ENCODE results near the gene EFS.

DNA sequence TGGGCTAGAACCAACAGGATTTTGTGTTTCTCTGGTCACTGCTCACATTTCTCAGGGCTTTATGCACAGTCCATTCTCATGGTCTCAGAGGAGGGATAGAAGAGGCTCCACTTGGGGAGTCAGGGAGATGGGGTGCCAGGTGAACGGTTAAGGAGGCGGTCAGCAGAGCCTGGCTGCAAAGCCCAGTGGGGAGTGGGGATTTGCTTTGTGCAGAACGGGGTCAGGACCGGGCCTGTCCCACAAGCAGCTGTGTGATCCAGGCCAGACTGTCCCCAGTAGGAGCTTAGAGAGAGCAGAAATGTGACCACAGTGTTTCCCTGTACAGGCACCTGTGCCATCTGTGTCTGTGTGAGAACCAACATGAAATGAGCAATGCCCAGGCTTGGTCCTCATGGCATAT, 16.0 kb upstream of the EFS start:
- TF ChIP-seq, protein P1, sequence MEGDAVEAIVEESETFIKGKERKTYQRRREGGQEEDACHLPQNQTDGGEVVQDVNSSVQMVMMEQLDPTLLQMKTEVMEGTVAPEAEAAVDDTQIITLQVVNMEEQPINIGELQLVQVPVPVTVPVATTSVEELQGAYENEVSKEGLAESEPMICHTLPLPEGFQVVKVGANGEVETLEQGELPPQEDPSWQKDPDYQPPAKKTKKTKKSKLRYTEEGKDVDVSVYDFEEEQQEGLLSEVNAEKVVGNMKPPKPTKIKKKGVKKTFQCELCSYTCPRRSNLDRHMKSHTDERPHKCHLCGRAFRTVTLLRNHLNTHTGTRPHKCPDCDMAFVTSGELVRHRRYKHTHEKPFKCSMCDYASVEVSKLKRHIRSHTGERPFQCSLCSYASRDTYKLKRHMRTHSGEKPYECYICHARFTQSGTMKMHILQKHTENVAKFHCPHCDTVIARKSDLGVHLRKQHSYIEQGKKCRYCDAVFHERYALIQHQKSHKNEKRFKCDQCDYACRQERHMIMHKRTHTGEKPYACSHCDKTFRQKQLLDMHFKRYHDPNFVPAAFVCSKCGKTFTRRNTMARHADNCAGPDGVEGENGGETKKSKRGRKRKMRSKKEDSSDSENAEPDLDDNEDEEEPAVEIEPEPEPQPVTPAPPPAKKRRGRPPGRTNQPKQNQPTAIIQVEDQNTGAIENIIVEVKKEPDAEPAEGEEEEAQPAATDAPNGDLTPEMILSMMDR (IDR thresholded peaks at IDR 0.05; ENCODE audit: low read length) = no peak
- no peak for TF ChIP-seq EZH2 (optimal IDR thresholded peaks at IDR 0.05; ENCODE audit: low read depth, low read length)
- TF ChIP-seq EZH2phosphoT487 (IDR thresholded peaks at IDR 0.05; ENCODE audit: low read length) = no peak

All from MM.1S (cell line).